GM19438 (cell line): ENCODE measurements around the gene AP2A2.
"Not testable (repeated sequence)": the region's sequence is repeated elsewhere in the genome, so short reads cannot be mapped to it uniquely, and the experiment has no call there.

ENCODE experiments used
- ATAC-seq: cut with Tn5 transposase; IDR thresholded peaks from one replicate; pipeline ENCODE4 v1.9.1; 2021; ENCODE audit warnings: low read depth; ENCODE audit not compliant: unreplicated experiment

Gene AP2A2

GRCh38 chr11:971731-972365, 46.2 kb downstream of the AP2A2 start:
- ATAC-seq, result no peak

- no peak for ATAC-seq
Observed at GRCh38 chr11:972523-973211, 47.0 kb downstream of the AP2A2 start.

GRCh38 chr11:973237-973636, 47.6 kb downstream of the AP2A2 start:
- ATAC-seq, result no peak

GRCh38 chr11:975376-975775, 49.7 kb downstream of the AP2A2 start:
- ATAC-seq, result not testable (repeated sequence)

- no peak for ATAC-seq
Observed at GRCh38 chr11:975827-976226, 50.2 kb downstream of the AP2A2 start.

GRCh38 chr11:976431-977160, 50.9 kb downstream of the AP2A2 start:
- ATAC-seq, result no peak

- no peak for ATAC-seq
Observed at GRCh38 chr11:977830-978720, 52.4 kb downstream of the AP2A2 start.

GRCh38 chr11:978781-979180, 53.1 kb downstream of the AP2A2 start:
- no peak for ATAC-seq

GRCh38 chr11:980438-981357, 55.0 kb downstream of the AP2A2 start:
- ATAC-seq, result no peak

GRCh38 chr11:981764-982163, 56.1 kb downstream of the AP2A2 start:
- ATAC-seq, result no peak

GRCh38 chr11:984546-984945, 58.9 kb downstream of the AP2A2 start:
- ATAC-seq, result no peak

GRCh38 chr11:985406-985805, 59.7 kb downstream of the AP2A2 start:
- ATAC-seq, result no peak

- no peak for ATAC-seq
Observed at GRCh38 chr11:985848-986247, 60.2 kb downstream of the AP2A2 start.

GRCh38 chr11:986270-986951, 60.7 kb downstream of the AP2A2 start:
- ATAC-seq, result no peak

GRCh38 chr11:986952-987305, 61.3 kb downstream of the AP2A2 start:
- no peak for ATAC-seq

- no peak for ATAC-seq
Observed at GRCh38 chr11:987671-988070, 62.0 kb downstream of the AP2A2 start.

GRCh38 chr11:990101-990500, 64.4 kb downstream of the AP2A2 start:
- ATAC-seq, result no peak

- ATAC-seq, result no peak
Observed at GRCh38 chr11:991034-991433, 65.4 kb downstream of the AP2A2 start.

GRCh38 chr11:991711-992307, 66.1 kb downstream of the AP2A2 start:
- no peak for ATAC-seq
